Stimulated activated CD8-positive, alpha-beta memory T cell treated with anti-CD3 and anti-CD28 coated beads, Interleukin-12 subunit alpha, Interleukin-12 subunit beta, amount 100 ng/mL, for 24 hours (primary cell): ENCODE data around the gene NAT16.
"Not testable (repeated sequence)": the region's sequence is repeated elsewhere in the genome, so short reads cannot be mapped to it uniquely, and the experiment has no call there.

Experiments
- DNase-seq: peaks from one replicate; pipeline ENCODE4 v3.0.0-alpha.2; 2020; ENCODE audit errors: extremely low read depth

NAT16 gene

DNA sequence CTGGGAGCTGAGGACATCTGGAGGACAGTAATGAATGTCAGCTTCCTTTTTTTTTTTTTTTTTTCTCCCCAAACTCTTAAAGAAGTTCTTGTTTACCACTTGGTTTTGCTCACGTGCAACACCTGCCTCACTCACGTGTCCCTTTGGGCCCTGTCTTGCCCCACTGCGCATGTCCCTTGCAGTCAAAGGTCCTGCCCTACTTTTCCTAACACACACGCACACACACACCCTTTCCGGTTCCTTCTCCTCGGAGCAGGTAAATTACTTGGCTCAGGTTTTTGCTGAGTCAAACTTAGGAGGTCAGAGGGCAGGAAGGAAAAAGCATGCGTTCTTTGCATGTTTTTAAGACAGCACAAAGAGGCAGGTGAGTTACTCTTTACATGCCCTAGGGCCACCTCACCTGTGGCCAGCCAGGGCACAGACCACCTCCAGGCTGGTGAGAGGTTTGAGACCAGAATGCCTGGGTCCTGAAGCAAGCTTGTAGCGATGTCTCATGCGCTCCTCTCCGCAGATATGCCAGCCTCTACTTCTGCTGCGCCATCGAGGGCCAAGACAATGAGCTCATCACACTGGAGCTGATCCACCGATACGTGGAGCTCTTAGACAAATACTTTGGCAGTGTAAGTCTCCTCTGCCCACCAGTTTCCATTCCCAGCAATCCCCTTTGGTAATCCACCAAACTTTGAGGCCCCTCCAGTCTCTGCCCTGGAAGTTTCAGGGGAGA lies 23.1 kb downstream of the NAT16 start:
- DNase-seq: no peak

DNA sequence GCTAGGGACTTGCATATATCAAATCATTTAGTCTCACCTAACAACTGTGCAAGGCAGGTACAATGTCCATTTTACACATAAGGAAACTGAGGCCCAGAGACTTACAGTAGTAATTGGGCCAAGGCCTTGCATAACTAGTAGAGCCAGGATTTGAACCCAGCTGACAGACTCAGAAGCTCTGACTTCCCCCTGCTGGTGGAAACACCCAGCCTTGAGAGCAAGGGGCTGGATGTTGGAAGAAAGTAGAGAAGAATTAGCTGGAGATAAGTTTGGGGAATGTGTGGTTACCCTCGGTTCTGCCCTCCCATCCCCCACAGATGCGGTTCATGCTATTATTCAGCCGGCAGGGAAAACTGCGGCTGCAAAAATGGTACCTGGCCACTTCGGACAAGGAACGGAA lies 23.8 kb downstream of the NAT16 start:
- no peak for DNase-seq

DNA sequence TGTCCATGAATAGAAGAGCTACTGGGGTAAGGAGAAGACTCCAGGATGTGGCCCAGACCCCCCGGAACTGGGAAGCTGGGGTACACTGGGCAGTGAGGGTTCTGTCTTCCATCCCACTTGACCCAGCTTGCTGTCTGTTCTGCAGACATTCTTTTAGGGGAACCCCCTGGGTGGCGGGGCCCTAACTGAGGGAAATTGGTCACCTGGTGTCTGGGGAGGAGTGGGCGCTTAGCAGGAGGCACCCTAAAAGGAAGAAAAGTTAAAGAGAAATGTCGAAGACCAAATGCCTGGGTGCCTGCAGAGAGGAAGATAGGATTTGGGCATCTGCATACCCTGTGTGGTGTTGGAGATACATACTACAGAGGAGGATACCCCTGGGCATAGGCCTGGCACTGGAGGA lies 24.8 kb downstream of the NAT16 start:
- no peak for DNase-seq

DNA sequence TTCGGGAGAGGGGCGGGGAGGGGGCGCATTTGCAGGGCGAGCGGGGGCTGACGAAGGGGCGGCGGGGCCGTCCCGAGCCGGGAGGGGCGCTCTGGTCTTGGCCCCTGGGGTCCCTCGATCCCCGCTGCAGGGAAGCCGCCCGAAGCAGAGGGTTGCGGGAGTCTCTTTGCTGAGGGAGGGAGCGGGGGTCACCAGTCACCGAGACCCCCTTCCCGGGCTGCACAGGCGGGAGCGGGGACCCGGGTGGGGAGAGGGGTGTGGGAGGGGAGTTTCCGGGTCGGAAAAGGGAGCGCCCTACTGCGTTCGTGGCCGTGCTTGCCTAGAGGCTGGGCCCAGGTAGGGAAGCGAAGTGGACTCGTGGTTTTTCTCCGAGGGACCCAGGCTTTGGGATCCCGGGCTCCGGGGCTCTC lies 25.4 kb downstream of the NAT16 start:
- DNase-seq: no peak

DNA sequence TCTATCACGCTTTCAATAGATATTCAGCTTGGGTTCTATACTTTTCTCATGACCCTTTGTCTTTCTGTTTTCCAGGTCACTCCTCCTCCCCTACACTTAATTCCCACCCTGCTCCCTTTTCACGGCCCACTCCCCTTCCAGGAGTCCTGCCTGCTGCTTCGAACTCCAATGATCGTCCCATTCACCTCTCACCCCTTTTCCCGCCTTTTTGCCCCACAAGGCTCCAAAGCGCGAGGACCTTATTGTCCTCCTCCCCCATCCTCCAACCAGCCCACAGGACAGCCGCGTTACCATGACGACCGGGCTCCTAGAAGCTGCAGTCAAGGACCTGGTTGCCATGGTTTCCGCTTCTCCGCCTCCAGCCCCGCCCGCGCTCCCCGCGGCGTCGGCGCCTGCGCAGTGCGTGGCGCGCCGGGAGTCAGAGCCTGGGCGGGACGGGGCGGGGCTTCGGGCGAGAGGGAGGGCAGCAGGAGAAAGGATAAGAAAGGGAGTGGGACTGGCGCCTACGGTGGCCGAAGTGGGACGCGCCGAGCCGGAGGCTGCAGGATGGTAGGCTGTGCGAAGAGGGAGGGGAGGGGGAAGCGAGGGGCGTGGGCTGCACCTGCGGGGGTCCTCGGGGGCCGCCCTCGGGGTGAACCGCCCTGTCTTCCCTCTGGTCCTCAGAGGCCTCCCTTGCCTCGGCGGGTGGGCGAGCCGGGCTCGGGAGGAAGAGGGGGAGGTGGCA lies 26.0 kb downstream of the NAT16 start, which contains the start of gene AP1S1:
AP1S1 (plus strand) TSS at position 508 of the 724 bp plus-strand sequence; CDS start at position 547, 39 bp downstream.
- peak; percentile 77 for DNase-seq

DNA sequence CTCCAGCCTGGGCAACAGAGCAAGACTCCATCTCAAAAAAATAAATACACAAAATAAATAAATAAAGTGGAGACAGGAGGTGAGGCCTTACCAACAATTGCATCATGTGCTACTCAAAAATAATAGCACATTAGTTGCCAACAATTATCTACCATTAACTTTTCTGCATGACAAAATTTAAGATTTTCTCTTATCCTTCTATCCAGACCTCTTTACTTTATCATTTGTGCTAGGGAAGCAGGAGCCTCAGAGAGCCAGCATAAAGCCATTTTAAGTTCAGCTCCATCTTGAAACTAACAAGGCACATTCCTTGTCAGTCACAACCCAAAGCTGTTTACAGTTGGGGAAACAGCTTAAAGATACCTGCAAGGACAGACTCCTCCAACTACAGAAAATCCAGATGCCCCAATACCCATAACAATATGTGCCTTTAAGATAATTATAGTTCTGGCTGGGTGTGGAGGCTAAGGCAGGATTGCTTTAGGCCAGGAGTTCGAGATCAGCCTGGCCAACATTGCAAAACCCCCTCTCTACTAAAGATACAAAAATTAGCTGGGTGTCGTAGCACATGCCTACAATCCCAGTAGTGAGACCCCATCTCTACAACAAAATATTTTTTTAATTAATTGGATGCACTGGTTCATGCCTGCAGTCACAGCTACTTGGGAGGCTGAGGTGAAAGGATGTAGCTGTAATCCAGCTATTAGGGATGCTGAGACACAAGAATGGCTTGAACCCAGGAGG lies 28.0 kb downstream of the NAT16 start:
- no peak for DNase-seq

DNA sequence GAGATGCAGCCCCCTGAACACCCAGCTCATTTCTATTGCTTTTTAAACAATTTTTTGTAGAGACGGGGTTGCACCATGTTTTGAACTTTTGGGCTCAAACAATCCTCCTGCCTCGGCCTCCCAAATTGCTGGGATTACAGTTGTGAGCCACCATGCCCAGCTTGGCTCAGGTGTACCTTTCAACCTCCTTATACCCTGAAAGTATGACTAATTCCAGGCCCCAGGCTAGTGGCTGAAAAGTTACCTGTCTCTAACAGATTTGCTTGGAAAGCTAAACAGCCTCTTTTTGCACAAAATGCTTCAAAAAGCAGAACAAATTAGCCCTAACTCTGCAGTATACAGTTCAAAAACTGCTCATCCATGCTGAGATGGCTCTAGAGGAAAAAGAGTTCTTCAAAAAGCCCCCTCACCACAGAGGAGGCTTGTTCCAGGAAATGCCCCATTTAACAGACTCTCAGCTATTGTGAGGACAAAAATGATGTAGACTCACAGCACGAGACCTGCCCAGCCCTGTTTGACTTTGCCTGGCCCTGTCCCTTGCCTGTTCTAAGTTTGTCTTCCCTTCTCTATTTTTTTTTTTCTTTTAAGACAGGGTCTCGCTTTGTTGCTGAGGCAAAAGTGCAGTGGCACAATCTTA lies 39.2 kb downstream of the NAT16 start:
- no peak for DNase-seq

DNA sequence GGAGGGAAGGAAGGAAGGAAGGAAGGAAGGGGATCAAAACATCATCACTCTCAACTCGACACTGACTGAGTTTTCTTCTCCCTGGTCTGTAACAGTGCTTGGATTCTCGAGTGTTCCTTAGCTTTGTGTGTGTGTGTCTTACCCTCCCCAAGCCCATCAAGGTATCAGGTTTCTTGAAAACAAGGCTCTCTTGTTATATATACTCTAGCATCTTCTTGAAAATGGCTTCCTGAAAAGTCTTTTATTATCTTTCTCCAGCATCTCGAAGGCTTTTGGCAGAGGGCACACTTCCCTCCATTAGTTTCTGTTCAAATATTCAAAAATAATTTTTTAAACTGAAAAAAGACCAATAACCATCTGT lies 39.8 kb downstream of the NAT16 start:
- DNase-seq: no peak

DNA sequence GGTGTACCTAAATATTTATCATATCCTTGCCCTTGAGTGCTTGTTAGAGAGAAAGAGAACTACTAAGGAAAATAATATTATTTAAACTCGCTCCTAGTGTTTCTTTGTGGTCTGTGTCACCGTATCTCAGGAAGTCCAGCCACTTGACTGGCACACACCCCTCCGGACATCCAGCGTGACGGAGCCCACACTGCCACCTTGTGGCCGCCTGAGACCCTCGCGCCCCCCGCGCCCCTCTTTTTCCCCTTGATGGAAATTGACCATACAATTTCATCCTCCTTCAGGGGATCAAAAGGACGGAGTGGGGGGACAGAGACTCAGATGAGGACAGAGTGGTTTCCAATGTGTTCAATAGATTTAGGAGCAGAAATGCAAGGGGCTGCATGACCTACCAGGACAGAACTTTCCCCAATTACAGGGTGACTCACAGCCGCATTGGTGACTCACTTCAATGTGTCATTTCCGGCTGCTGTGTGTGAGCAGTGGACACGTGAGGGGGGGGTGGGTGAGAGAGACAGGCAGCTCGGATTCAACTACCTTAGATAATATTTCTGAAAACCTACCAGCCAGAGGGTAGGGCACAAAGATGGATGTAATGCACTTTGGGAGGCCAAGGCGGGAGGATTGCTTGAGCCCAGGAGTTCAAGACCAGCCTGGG lies 41.8 kb downstream of the NAT16 start:
- peak; percentile 76 for DNase-seq

DNA sequence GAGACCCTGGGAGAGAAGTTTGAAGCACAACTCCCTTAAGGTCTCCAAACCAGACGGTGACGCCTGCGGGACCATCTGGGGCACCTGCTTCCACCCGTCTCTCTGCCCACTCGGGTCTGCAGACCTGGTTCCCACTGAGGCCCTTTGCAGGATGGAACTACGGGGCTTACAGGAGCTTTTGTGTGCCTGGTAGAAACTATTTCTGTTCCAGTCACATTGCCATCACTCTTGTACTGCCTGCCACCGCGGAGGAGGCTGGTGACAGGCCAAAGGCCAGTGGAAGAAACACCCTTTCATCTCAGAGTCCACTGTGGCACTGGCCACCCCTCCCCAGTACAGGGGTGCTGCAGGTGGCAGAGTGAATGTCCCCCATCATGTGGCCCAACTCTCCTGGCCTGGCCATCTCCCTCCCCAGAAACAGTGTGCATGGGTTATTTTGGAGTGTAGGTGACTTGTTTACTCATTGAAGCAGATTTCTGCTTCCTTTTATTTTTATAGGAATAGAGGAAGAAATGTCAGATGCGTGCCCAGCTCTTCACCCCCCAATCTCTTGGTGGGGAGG lies 42.4 kb downstream of the NAT16 start:
- DNase-seq: no peak

DNA sequence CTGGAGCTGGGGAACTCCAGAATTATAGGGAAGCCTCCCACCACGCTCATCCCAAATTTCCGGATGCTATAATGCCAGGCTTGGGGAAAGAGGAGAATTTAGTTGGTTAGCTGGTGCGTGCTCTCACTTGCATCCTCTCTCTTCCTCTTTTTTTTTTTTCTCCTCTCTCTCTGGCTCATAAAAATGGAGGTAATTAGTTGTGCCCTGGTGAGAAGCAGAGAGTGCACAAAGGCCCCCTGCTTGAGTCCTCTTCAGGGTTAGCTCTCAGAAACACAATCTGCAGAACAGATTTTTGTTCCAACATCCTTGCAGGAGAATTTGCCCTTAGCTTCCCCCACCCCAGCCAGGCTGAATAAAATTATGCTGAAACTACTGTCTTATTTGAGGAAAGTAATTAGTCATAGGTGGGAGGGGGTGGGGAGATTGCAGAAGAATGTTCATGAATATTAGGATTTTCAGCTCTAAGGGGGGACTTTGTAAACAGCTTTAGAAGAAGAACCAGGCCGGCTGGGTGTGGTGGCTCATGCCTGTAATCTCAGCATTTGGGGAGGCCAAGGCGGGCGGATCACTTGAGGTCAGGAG lies 45.6 kb downstream of the NAT16 start:
- DNase-seq: no peak

DNA sequence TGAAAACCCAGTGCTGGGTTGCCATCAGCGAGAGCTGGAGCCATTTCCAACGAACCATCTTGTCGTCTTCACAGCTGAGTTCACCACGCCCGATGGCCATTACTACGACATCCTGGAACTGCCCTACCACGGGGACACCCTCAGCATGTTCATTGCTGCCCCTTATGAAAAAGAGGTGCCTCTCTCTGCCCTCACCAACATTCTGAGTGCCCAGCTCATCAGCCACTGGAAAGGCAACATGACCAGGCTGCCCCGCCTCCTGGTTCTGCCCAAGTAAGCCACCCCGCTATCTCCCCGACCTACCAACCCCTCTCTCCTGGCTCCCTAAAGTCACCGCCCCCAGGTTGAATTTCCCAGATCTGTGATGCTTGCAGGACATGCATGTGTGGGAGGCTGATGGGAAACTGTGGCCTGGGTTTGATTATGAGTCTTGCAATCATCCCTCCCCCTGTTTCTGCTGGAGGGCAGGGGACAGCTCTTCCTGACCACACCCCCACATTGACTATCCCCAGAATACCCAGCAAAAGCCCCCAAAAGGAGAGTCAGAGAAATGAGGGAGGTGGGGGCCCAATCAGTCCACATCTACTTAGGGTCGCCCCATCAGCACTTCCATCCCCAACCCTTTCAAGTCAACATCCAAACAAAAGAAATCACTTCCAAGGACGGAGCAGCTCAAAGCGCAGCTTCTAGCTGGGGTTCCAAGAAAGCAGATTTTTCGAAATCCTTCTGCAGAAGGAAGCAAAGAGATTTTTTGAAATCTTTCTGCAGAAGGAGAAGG lies 46.3 kb downstream of the NAT16 start:
- no peak for DNase-seq

DNA sequence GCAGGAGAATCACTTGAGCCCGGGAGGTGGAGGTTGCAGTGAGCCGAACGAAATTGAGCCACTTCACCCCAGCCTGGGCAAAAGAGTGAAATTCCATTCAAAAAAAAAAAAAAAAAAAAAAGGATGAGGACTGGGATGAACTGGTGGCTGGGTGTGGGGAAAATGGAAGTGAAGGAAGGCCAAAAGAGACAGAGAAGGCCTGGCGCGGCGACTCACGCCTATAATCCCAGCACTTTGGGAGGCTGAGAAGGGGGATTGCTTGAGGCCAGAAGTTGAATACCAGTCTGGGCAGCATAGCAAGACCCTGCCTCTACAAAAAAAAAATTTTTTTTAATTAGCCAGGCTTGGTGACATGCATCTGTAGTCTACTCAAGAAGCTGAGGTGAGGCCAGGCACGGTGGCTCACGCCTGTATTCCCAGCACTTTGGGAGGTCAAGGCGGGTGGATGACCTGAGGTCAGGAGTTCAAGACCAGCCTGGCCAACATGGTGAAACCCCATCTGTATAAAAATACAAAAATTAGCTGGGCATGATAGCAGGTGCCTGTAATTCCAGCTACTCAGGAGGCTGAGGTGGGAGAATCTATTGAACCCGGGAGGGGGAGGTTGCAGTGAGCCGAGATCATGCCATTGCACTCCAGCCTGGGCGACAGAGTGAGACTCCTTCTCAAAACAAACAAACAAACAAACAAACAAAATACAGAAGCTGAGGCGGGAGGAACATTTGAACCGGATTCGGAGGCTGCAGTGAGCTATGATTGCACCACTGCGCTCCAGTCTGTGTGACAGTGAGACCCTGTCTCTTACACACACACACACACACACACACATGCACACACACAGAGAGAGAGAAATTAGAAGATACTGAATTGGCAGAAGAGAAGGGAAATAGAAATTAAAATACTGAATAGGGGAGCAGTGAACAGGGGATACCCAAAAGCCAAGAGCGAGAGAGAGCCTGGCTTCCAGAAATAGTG lies 47.2 kb downstream of the NAT16 start:
- DNase-seq: not testable (repeated sequence)

DNA sequence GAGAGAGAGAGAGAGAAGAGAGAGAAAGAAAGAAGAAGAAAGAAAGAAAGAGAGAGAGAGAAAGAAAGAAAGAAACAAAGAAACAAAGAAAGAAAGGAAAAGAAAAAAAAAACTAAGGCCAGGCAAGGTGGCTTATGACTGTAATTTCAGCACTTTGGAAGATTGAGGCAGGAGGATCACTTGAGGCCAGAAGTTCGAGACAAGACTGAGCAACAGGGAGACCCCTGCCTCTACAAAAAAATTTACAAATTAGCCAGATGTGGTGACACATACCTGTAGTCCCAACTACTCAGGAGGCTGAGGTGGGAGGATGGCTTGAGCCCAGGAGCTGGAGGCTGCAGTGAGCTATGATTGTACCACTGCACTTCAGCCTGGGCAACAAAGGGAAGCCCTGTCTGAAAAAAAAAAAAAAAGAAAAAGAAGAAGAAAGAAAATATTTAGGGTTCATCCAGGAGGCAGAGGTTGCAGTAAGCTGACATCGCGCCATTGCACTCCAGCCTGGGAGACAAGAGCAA lies 50.4 kb downstream of the NAT16 start:
- no peak for DNase-seq

DNA sequence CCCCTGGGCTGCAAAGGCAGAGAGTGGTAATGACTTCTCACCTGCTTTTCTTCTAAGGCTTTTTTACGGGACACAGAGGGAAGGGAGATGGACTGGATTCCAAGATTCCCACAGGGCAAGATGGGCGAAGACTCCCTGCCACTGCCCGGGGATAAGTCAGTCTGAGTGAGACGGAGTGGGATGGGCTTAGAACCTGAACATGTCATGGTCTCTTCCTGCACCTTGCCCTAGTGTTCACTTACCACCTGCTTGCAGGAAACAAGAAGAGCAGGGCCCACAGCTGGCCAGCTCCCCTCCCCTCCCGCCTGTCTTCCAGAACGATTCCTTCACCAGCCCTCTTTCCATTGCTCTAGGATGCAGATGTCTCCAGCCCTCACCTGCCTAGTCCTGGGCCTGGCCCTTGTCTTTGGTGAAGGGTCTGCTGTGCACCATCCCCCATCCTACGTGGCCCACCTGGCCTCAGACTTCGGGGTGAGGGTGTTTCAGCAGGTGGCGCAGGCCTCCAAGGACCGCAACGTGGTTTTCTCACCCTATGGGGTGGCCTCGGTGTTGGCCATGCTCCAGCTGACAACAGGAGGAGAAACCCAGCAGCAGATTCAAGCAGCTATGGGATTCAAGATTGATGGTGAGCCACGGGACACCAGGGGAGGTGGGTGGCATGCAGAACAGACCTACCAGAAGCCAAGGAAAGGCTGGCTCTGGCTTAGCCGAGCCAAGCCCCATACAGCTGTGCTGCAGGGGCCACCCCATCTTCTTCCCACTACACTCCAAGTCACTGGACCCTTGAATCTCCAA lies 51.9 kb downstream of the NAT16 start:
- no peak for DNase-seq

DNA sequence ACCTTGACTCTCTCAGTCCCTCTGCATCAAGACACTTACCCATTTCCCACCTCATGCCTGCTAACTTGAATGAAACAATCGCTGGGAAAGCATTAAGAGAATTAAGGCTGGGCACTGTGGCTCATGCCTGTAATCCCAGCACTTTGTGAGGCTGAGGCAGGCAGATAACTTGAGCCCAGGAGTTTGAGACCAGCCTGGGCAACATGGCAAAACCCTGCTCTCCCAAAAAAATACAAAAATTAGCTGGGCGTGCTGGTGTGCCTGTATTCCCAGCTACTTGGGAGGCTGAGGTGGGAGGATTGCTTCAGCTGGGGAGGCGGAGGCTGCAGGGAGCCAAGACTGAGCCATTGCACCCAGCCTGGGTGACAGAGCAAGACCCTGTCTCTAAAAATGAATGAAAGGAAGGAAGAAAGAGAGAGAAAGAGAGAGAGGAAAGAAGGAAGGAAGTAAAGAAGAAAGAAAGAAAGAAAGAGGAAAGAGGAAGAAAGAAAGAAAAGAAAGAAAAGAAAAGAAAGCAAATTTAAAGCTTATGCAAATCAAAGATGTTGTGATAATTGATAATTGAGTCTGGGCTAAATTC lies 52.5 kb downstream of the NAT16 start:
- DNase-seq: no peak

DNA sequence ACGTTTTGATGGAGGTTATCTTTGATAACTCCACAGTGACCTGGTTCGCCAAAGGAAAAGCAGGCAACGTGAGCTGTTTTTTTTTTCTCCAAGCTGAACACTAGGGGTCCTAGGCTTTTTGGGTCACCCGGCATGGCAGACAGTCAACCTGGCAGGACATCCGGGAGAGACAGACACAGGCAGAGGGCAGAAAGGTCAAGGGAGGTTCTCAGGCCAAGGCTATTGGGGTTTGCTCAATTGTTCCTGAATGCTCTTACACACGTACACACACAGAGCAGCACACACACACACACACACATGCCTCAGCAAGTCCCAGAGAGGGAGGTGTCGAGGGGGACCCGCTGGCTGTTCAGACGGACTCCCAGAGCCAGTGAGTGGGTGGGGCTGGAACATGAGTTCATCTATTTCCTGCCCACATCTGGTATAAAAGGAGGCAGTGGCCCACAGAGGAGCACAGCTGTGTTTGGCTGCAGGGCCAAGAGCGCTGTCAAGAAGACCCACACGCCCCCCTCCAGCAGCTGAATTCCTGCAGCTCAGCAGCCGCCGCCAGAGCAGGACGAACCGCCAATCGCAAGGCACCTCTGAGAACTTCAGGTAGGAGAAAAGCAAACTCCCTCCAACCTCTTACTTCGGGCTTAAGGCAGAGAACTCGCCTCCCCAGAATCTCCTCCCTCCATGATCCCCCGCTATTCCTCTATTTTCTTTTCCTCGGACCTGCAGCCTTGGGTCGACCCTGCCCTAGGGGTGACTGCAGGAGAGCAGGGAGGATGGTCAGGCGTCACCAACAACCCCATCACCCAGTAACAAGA lies 53.2 kb downstream of the NAT16 start, which contains the start of gene SERPINE1:
SERPINE1 (plus strand) TSS at position 454 of the 809 bp plus-strand sequence. CDS start 1,290 bp downstream, outside the sequence.
- DNase-seq: no peak
